Liver (tissue), 2 donors: Measurements from ENCODE around the gene IKZF1.

Experiments used
- MAX ChIP-seq: IDR thresholded peaks from 2 replicates; pipeline ENCODE4 v1.6.1; 2016; ENCODE audit warnings: antibody characterized with exemption
- REST ChIP-seq: IDR thresholded peaks from 2 replicates; pipeline ENCODE4 v1.6.1; 2016; ENCODE audit warnings: antibody characterized with exemption, mild to moderate bottlenecking
- TAF1 ChIP-seq: conservative IDR thresholded peaks from 2 replicates; pipeline ENCODE4 v1.6.1; 2016; ENCODE audit warnings: antibody characterized with exemption, mild to moderate bottlenecking
- donor health status: healthy.

- TF ChIP-seq MAX = no peak
- no peak for TF ChIP-seq REST
- no peak for TF ChIP-seq TAF1
Observed at GRCh38 chr7:50418526-50419290, 114.2 kb downstream of the IKZF1 start.
